ENCODE measurements around the gene OR1K1.
A peak's percentile ranks its signal among the peaks of the same experiment; 100 is the strongest.
"Not testable (repeated sequence)": the region's sequence is repeated elsewhere in the genome, so short reads cannot be mapped to it uniquely, and the experiment has no call there.

OR1K1 gene

GRCh38 chr9:122822056-122822455 lies 22.1 kb downstream of the OR1K1 start:
- H3K4me3 ChIP-seq (ENCODE audit: low read depth, low read length) = no peak overlapping the region
- TF ChIP-seq MYC (IDR thresholded peaks at IDR 0.05; ENCODE audit: low read depth, low read length) (no peak), POLR2A (IDR thresholded peaks at IDR 0.05; ENCODE audit: extremely low read depth, insufficient read length) (no peak), CTCF (IDR thresholded peaks at IDR 0.05; ENCODE audit: low read depth, low read length) (no peak), MAX (IDR thresholded peaks at IDR 0.05; ENCODE audit: low read depth, low read length) (no peak)
- DNase-seq (ENCODE audit: low read depth) = no peak

- no peak for TF ChIP-seq POLR2A (IDR thresholded peaks at IDR 0.05; ENCODE audit: extremely low read depth, insufficient read length)
- TF ChIP-seq CTCF (IDR thresholded peaks at IDR 0.05; ENCODE audit: low read depth, low read length) = no peak
- TF ChIP-seq MAX (IDR thresholded peaks at IDR 0.05; ENCODE audit: low read depth, low read length) = no peak
- TF ChIP-seq MYC (IDR thresholded peaks at IDR 0.05; ENCODE audit: low read depth, low read length) = no peak
- no peak for DNase-seq (ENCODE audit: low read depth)
- H3K4me3 ChIP-seq (ENCODE audit: low read depth, low read length) = no peak overlapping the region
These were observed 23.0 kb downstream of the OR1K1 start for GRCh38 chr9:122822938-122823337.

GRCh38 chr9:122827761-122828093 lies 27.8 kb downstream of the OR1K1 start:
- no peak for DNase-seq (ENCODE audit: low read depth)
- TF ChIP-seq MAX (IDR thresholded peaks at IDR 0.05; ENCODE audit: low read depth, low read length) (no peak), MYC (IDR thresholded peaks at IDR 0.05; ENCODE audit: low read depth, low read length) (no peak), POLR2A (IDR thresholded peaks at IDR 0.05; ENCODE audit: extremely low read depth, insufficient read length) (no peak), CTCF (IDR thresholded peaks at IDR 0.05; ENCODE audit: low read depth, low read length) (no peak)
- H3K4me3 ChIP-seq (ENCODE audit: low read depth, low read length) = peak overlapping the region; percentile 87

- peak overlapping the region; percentile 87 for H3K4me3 ChIP-seq (ENCODE audit: low read depth, low read length)
- DNase-seq (ENCODE audit: low read depth) = not testable (repeated sequence)
These were observed 29.0 kb downstream of the OR1K1 start for GRCh38 chr9:122828965-122829284.

- no peak for DNase-seq (ENCODE audit: low read depth)
- no peak overlapping the region for H3K4me3 ChIP-seq (ENCODE audit: low read depth, low read length)
- TF ChIP-seq POLR2A (IDR thresholded peaks at IDR 0.05; ENCODE audit: extremely low read depth, insufficient read length) (no peak), MAX (IDR thresholded peaks at IDR 0.05; ENCODE audit: low read depth, low read length) (no peak), CTCF (IDR thresholded peaks at IDR 0.05; ENCODE audit: low read depth, low read length) (no peak), MYC (IDR thresholded peaks at IDR 0.05; ENCODE audit: low read depth, low read length) (no peak)
These were observed 32.3 kb downstream of the OR1K1 start for GRCh38 chr9:122832194-122832593.

- TF ChIP-seq CTCF (IDR thresholded peaks at IDR 0.05; ENCODE audit: low read depth, low read length) (no peak), MAX (IDR thresholded peaks at IDR 0.05; ENCODE audit: low read depth, low read length) (no peak), MYC (IDR thresholded peaks at IDR 0.05; ENCODE audit: low read depth, low read length) (no peak), POLR2A (IDR thresholded peaks at IDR 0.05; ENCODE audit: extremely low read depth, insufficient read length) (no peak)
- no peak for DNase-seq (ENCODE audit: low read depth)
- no peak overlapping the region for H3K4me3 ChIP-seq (ENCODE audit: low read depth, low read length)
These were observed 35.4 kb downstream of the OR1K1 start for GRCh38 chr9:122835313-122835731.

Measured in NB4 (cell line).